ENCODE data around the gene PAOX.

The PAOX gene

DNA sequence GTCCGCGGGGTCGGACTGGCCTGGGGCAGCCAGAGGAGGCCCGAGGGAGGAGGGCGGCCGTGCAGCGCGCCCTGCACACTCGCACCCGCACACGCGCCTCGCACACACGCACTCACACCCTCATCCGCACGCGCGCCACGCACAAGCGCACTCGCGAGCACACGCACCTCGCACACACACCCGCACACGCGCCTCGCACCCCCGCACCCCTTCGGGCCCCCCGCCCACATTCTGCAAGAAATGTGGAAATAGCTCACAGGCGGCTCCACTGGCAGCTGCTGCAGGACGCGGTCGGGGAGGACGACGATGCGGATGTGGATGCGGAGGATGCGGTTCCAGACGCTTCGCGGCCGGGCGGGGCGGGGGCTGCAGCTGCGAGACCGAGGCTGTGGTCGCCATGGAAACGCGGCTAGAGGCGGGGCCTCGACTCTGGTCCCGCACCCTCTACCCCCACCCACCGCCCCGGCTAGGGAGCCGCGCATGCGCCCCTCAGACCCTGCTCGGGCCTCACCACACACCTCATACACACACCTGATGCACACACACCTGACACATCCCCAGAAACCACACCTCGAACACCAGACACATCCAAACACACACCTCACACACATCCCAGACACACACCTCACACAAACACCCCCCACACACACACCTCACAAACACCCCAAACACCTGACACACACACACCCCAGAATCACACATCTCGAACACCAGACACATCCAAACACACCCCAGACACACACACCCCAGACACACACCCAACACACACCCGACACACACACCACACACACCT lies 42.3 kb upstream of the PAOX start, which contains the start of gene CALY:
CALY (minus strand) TSS at position 320 of the 793 bp plus-strand sequence. CDS start 7,907 bp downstream, outside the sequence.
- TF ChIP-seq, protein P1, sequence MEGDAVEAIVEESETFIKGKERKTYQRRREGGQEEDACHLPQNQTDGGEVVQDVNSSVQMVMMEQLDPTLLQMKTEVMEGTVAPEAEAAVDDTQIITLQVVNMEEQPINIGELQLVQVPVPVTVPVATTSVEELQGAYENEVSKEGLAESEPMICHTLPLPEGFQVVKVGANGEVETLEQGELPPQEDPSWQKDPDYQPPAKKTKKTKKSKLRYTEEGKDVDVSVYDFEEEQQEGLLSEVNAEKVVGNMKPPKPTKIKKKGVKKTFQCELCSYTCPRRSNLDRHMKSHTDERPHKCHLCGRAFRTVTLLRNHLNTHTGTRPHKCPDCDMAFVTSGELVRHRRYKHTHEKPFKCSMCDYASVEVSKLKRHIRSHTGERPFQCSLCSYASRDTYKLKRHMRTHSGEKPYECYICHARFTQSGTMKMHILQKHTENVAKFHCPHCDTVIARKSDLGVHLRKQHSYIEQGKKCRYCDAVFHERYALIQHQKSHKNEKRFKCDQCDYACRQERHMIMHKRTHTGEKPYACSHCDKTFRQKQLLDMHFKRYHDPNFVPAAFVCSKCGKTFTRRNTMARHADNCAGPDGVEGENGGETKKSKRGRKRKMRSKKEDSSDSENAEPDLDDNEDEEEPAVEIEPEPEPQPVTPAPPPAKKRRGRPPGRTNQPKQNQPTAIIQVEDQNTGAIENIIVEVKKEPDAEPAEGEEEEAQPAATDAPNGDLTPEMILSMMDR (IDR thresholded peaks at IDR 0.05; ENCODE audit: insufficient read depth, missing control alignments), result no peak
- DNase-seq (ENCODE audit: insufficient read length, low spot score) (peak; percentile 60), FAIRE-seq (no peak)

DNA sequence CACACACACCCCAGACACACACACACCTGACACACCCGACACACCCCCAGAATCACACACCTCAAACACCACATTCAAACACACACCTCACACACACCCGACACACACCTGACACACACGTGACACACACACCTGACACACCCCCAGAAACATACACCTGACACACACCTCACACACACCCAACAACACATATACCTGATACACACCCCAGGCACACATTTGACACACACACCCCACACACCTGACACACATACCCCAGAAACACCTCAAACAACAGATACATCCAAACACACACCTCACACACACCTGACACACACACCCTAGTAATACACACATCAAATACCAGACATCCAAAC lies 41.7 kb upstream of the PAOX start:
- TF ChIP-seq, protein P1 (IDR thresholded peaks at IDR 0.05; ENCODE audit: insufficient read depth, missing control alignments), result no peak
- DNase-seq (ENCODE audit: insufficient read length, low spot score), result no peak
- FAIRE-seq, result no peak

DNA sequence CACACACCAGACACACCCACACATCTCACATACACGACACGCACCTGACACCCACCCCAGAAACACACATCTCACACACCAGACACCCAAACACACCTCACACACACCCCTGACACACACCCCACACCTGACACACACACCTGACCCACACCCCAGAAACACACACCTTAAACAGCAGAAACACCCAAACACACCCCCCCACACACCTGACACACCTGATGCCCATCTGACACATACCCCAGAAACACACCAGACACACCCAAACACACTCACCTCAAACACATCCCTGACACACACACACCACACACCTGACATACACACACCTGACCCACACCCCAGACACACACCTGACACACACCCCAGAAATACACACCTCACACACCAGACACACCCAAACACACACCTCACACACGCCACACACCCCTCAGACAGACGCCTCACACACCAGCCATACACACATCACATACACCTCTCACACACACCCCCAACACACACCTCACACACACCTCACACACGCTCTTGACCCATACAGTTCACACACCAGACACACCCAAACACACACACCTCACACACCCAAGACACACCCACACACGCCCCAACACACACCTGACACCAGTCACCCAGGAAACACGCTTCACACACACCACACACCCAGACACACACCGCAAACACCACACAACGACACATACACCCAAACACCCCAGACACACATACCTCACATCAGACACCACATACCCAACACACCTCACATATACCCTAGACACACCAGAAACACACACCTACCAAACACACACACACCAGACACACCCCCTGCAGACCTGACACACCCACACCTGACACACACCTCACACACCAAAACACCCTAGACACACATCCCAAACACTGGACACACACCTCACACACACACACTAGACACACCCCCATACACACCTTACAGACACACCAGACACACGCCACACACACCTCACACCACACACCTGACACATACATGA lies 40.7 kb upstream of the PAOX start:
- TF ChIP-seq, protein P1 (IDR thresholded peaks at IDR 0.05; ENCODE audit: insufficient read depth, missing control alignments), result no peak
- no peak for DNase-seq (ENCODE audit: insufficient read length, low spot score)
- FAIRE-seq, result no peak

DNA sequence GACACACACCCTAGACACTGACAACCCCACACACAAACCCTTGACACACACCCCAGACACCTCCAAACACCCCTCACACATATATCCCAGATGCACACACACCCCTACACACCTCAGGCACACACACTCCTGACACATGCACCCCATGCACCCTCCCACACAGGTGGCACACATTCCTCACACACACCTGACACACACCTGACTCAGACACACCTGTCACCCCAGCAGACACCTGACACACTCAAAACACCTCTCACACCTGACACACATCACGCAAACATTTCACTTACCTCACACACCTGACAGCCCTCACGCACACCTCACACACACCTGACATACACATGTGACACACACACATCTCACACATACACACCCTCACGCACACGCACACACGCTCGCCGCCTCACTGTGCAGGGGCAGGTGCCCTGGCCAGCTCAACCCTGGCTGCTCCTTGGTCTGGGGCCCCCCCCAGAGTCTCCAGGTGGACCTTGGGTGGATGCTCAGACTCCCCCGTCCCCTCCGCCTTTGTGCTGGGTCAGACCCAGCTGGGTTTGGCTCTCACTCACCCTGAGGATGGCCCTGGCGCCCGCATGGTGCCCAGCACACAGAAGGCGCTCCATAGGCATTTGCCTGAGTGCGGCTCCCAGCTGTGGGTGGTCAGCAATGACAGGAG lies 39.2 kb upstream of the PAOX start:
- TF ChIP-seq, protein P1 (IDR thresholded peaks at IDR 0.05; ENCODE audit: insufficient read depth, missing control alignments), result no peak
- no peak for FAIRE-seq
- DNase-seq (ENCODE audit: insufficient read length, low spot score), result no peak

DNA sequence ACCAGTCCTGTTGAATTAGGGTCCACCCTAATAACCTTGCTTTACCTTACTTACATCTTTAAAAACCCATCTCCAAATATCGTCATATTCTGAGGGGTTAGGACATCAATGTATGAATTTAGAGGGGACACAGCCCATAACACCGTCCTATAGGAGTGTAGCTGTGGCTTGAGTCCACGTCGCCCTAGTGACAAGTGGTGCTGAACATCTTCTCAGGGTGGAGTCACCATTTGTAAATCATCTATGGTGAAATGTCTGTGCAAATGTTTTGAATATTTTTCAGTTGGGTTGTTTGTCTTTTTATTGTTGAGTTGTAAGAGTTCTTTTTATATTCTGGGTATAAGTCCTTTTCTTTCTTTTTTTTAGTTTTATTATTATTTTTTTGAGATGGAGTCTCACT lies 37.1 kb upstream of the PAOX start:
- TF ChIP-seq, protein P1 (IDR thresholded peaks at IDR 0.05; ENCODE audit: insufficient read depth, missing control alignments), result no peak
- no peak for FAIRE-seq
- no peak for DNase-seq (ENCODE audit: insufficient read length, low spot score)

DNA sequence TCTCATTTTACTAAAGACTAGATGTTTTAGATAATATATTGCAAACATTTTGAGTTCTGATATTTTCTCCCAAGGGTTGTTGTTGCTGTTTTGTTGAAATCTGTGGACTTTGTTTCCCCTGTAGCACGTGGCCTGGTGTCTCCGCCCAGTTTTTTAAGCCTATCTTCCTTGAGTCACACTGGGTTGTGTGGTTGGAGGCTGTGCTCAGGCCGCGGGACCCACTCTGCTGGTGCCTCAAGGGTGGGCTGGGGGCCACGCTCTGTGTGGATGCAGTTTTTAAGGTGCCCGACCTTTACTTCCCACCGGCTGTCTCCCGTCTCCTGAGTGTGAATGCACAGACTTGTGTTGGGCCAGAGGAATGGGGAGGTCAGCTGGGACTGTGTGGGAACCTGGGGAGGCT lies 36.1 kb upstream of the PAOX start:
- no peak for DNase-seq (ENCODE audit: insufficient read length, low spot score)
- no peak for FAIRE-seq

More for the DNA sequence above, 36.1 kb upstream of the PAOX start:
- TF ChIP-seq, protein P1 (IDR thresholded peaks at IDR 0.05; ENCODE audit: insufficient read depth, missing control alignments), result no peak

Data from D721Med (cell line).